DOHH2 (cell line): ENCODE results near the gene TEX35.

Experiments used
- H3F3A ChIP-seq: fragments of 200-600 bp; sonication (generic), shearing (Covaris generic); 2 replicates; pipeline ENCODE4 v1.6.0; 2016; ENCODE audit warnings: antibody characterized with exemption, mild to moderate bottlenecking; ENCODE audit not compliant: control insufficient read depth, insufficient read depth
- H3K27ac ChIP-seq: fragments of 200-600 bp; sonication (generic); 2 replicates; pipeline ENCODE4 v1.5.1; 2014; ENCODE audit warnings: low read depth, mild to moderate bottlenecking, low read length, moderate library complexity
- H3K27me3 ChIP-seq: fragments of 200-600 bp; sonication (generic); 2 replicates; pipeline ENCODE4 v1.6.1; 2014; ENCODE audit warnings: mild to moderate bottlenecking, low read length, mixed read lengths; ENCODE audit not compliant: control insufficient read depth
- H3K36me3 ChIP-seq: fragments of 200-600 bp; sonication (generic); 2 replicates; pipeline ENCODE4 v1.6.1; 2014; ENCODE audit warnings: mild to moderate bottlenecking, low read length, moderate library complexity, mixed read lengths; ENCODE audit not compliant: control insufficient read depth
- H3K4me1 ChIP-seq: fragments of 200-600 bp; sonication (generic); 2 replicates; pipeline ENCODE4 v1.6.1; 2014; ENCODE audit warnings: mild to moderate bottlenecking, low read length, mixed read lengths; ENCODE audit not compliant: control insufficient read depth
- H3K4me2 ChIP-seq: fragments of 200-600 bp; sonication (generic); 2 replicates; pipeline ENCODE4 v1.6.0; 2014; ENCODE audit warnings: mild to moderate bottlenecking, low read length, moderate library complexity
- H3K4me3 ChIP-seq: fragments of 200-600 bp; sonication (generic); 2 replicates; pipeline ENCODE4 v1.5.1; 2014; ENCODE audit warnings: mild to moderate bottlenecking, low read length, mixed read lengths
- H3K79me2 ChIP-seq: fragments of 200-600 bp; sonication (generic); 2 replicates; pipeline ENCODE4 v1.6.1; 2014; ENCODE audit warnings: mild to moderate bottlenecking, low read length, mixed read lengths; ENCODE audit not compliant: control insufficient read depth
- H3K9me2 ChIP-seq: fragments of 200-600 bp; sonication (generic); replicated peaks from 2 replicates; pipeline ENCODE4 v1.6.1; 2014; ENCODE audit warnings: mild to moderate bottlenecking, low read length, mixed read lengths; ENCODE audit not compliant: control insufficient read depth
- H3K9me3 ChIP-seq: fragments of 200-600 bp; sonication (generic); 2 replicates; pipeline ENCODE4 v1.6.1; 2014; ENCODE audit warnings: antibody characterized with exemption, low read length, mixed read lengths; ENCODE audit not compliant: control insufficient read depth, insufficient read depth
- H4K20me1 ChIP-seq: fragments of 200-600 bp; sonication (generic); 2 replicates; pipeline ENCODE4 v1.6.0; 2014; ENCODE audit warnings: low read depth, mild to moderate bottlenecking, antibody characterized with exemption, low read length, moderate library complexity; ENCODE audit not compliant: control insufficient read depth, insufficient read depth
- EZH2phosphoT487 ChIP-seq: fragments of 200-600 bp; sonication (generic); IDR thresholded peaks from 2 replicates; pipeline ENCODE4 v1.6.1; 2017; ENCODE audit warnings: borderline replicate concordance, mild to moderate bottlenecking, antibody characterized with exemption, low read length, moderate library complexity, mixed read lengths
- TF ChIP-seq, protein P1 (sequence below): fragments of 200-600 bp; sonication (generic); IDR thresholded peaks from one replicate; pipeline ENCODE4 v1.5.1; 2014; ENCODE audit warnings: antibody characterized with exemption, mild to moderate bottlenecking, low read depth, low read length; ENCODE audit not compliant: poor library complexity, severe bottlenecking

The TEX35 gene

DNA sequence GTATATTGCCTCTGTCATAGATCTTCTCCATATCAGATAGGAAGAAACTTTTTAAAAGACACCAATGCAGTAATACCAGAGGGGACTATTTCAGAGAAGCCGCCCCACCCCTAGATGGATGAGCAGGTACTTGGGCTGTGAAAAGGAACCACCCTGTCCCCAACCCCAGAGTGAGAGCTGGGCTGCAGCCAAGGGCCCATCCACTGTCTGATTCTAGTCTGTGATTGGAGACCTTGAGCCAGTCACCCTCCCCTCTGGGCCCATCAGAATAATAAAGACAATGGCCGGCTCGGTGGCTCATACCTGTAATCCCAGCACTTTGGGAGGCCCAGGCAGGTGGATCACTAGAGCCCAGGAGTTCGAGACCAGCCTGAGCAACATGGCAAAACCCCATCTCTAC lies 21.2 kb upstream of the TEX35 start:
- Histone ChIP-seq H3K9me2 (no peaks in the 10 kb centered on the region), H4K20me1 (no peaks in the 10 kb centered on the region), H3F3A (no peaks in the 10 kb centered on the region)

DNA sequence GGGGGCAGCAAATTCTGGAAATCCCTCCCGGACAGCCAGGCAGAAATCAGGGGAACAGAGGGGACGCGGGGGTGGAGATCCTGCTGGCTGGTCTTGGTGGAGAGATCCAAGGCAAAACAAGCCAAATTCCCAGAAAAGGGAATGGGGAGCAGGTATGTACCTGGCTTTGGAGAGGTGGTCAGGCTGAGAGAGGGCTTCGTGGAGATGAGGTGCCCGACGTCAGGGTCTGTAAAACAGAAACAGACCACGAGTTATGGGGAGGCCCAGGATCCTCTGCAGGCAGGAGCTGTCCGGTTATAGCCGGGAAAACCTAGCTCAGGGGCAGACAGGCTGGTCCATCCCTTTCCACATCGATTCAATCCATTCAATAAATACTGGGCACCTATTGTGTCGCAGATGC lies 20.6 kb upstream of the TEX35 start:
- Histone ChIP-seq H3K9me2 (no peaks in the 10 kb centered on the region), H3F3A (no peaks in the 10 kb centered on the region), H3K27me3 (no peaks in the 10 kb centered on the region), H3K79me2 (no peaks in the 10 kb centered on the region), H4K20me1 (no peaks in the 10 kb centered on the region), H3K27ac (no peak overlapping the region), H3K36me3 (no peaks in the 10 kb centered on the region), H3K9me3 (no peaks in the 10 kb centered on the region), H3K4me3 (no peak overlapping the region), H3K4me2 (no peak overlapping the region), H3K4me1 (no peaks in the 10 kb centered on the region)
- TF ChIP-seq, protein P1, sequence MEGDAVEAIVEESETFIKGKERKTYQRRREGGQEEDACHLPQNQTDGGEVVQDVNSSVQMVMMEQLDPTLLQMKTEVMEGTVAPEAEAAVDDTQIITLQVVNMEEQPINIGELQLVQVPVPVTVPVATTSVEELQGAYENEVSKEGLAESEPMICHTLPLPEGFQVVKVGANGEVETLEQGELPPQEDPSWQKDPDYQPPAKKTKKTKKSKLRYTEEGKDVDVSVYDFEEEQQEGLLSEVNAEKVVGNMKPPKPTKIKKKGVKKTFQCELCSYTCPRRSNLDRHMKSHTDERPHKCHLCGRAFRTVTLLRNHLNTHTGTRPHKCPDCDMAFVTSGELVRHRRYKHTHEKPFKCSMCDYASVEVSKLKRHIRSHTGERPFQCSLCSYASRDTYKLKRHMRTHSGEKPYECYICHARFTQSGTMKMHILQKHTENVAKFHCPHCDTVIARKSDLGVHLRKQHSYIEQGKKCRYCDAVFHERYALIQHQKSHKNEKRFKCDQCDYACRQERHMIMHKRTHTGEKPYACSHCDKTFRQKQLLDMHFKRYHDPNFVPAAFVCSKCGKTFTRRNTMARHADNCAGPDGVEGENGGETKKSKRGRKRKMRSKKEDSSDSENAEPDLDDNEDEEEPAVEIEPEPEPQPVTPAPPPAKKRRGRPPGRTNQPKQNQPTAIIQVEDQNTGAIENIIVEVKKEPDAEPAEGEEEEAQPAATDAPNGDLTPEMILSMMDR, result no peak
- TF ChIP-seq EZH2phosphoT487, result no peak

More for the DNA sequence above, 21.2 kb upstream of the TEX35 start:
- no peak overlapping the region for H3K4me2 ChIP-seq
- H3K4me3 ChIP-seq, result no peak overlapping the region
- H3K36me3 ChIP-seq, result no peaks in the 10 kb centered on the region
- no peaks in the 10 kb centered on the region for H3K9me3 ChIP-seq
- TF ChIP-seq EZH2phosphoT487, result no peak
- TF ChIP-seq, protein P1, result no peak
- no peak overlapping the region for H3K27ac ChIP-seq
- no peaks in the 10 kb centered on the region for H3K4me1 ChIP-seq
- no peaks in the 10 kb centered on the region for H3K27me3 ChIP-seq
- H3K79me2 ChIP-seq, result no peaks in the 10 kb centered on the region

DNA sequence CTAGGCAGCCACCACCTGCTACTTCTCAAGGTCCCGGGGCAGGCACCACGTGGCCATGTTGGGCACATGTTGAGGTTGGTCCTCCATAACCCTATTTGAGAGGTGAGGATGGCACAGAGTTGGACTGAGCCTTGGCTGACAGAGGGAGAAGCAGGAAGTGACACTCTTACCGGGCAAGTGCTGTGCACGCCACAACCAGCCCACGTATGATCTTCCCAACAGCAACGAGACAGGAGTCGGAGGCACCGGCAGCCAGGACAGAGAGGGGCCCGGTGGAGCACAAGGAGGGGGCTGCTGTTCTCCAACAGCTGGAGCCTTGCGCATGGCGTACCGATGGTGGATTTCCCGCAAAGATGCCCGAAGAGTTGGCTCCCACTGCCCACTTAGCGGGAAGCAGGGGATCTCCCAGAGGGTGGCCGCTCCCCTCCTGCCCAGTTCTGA lies 19.6 kb upstream of the TEX35 start:
- H3K9me3 ChIP-seq, result no peaks in the 10 kb centered on the region
- no peaks in the 10 kb centered on the region for H3F3A ChIP-seq
- no peaks in the 10 kb centered on the region for H4K20me1 ChIP-seq
- no peaks in the 10 kb centered on the region for H3K36me3 ChIP-seq
- H3K79me2 ChIP-seq, result no peaks in the 10 kb centered on the region
- H3K9me2 ChIP-seq, result no peaks in the 10 kb centered on the region
- no peak overlapping the region for H3K4me2 ChIP-seq
- H3K27me3 ChIP-seq, result no peaks in the 10 kb centered on the region
- H3K4me3 ChIP-seq, result no peak overlapping the region
- H3K27ac ChIP-seq, result no peak overlapping the region
- no peak for TF ChIP-seq EZH2phosphoT487
- TF ChIP-seq, protein P1, result no peak
- H3K4me1 ChIP-seq, result no peaks in the 10 kb centered on the region
